ENCODE results near the gene SLC35F1. TPM values are rescaled to one million over a fixed set of nuclear protein-coding genes. Genes with fewer than 3 reads are reported as not detected.

The SLC35F1 gene
- total RNA-seq, 6 donors from 2014 or later = 0.11 to 0.15 (median 0.13) TPM; not detected in 3

DNA sequence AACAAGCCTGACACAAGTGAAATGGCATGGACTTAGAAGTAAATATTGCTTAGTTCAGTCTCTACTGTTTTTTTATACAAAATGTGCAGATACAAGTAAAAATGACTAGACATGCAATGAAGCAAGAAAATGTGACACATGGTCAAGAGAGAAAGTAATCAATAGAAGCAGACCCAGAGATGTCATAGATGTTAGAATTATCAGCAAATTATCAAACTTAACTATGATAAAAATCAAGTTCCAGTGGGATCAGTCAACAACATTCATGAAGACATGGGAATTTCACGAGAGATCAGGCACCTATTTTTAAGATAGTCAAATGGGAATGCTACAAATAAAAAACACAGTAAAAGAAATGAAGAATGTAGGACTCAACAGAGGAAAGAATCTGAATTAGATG is 267.0 kb downstream of the SLC35F1 start:
- DNase-seq = no peak
- H3K9me3 ChIP-seq = peaks cover 0 to 12% (median 7%) of the 10 kb centered on the region in 4 donors
- no peaks in the 10 kb centered on the region for H3K36me3 ChIP-seq
- WGBS, 2 donors = 78 to 79% methylated on average over 1 of the region's 1 CpG
- H3K27ac ChIP-seq = no peak overlapping the region
- H3K4me1 ChIP-seq = no peaks in the 10 kb centered on the region
- no peak overlapping the region for H3K4me3 ChIP-seq
- TF ChIP-seq POLR2AphosphoS5 (IDR thresholded peaks at IDR 0.05) (no peak), POLR2A (IDR thresholded peaks at IDR 0.05) (no peak), EP300 (IDR thresholded peaks at IDR 0.05) (no peak)
- TF ChIP-seq, protein P1, sequence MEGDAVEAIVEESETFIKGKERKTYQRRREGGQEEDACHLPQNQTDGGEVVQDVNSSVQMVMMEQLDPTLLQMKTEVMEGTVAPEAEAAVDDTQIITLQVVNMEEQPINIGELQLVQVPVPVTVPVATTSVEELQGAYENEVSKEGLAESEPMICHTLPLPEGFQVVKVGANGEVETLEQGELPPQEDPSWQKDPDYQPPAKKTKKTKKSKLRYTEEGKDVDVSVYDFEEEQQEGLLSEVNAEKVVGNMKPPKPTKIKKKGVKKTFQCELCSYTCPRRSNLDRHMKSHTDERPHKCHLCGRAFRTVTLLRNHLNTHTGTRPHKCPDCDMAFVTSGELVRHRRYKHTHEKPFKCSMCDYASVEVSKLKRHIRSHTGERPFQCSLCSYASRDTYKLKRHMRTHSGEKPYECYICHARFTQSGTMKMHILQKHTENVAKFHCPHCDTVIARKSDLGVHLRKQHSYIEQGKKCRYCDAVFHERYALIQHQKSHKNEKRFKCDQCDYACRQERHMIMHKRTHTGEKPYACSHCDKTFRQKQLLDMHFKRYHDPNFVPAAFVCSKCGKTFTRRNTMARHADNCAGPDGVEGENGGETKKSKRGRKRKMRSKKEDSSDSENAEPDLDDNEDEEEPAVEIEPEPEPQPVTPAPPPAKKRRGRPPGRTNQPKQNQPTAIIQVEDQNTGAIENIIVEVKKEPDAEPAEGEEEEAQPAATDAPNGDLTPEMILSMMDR (IDR thresholded peaks at IDR 0.05) = no peak
- ATAC-seq (ENCODE audit: low FRiP score in 2 of 2) = no peak
- no peaks in the 10 kb centered on the region for H3K27me3 ChIP-seq

GRCh38 chr6:118177720-118178119 is 270.7 kb downstream of the SLC35F1 start:
- WGBS, 2 donors = 45 to 64% methylated on average over 3 of the region's 3 CpGs
- H3K9me3 ChIP-seq = peaks cover 0 to 12% (median 7%) of the 10 kb centered on the region in 4 donors
- H3K27me3 ChIP-seq = no peaks in the 10 kb centered on the region
- H3K4me1 ChIP-seq = no peaks in the 10 kb centered on the region
- TF ChIP-seq POLR2AphosphoS5 (IDR thresholded peaks at IDR 0.05) = no peak
- TF ChIP-seq POLR2A (IDR thresholded peaks at IDR 0.05) = no peak
- TF ChIP-seq, protein P1 (IDR thresholded peaks at IDR 0.05) = no peak
- no peak for TF ChIP-seq EP300 (IDR thresholded peaks at IDR 0.05)
- DNase-seq = no peak
- H3K27ac ChIP-seq = no peak overlapping the region
- no peaks in the 10 kb centered on the region for H3K36me3 ChIP-seq
- H3K4me3 ChIP-seq = no peak overlapping the region
- no peak for ATAC-seq (ENCODE audit: low FRiP score in 2 of 2)

DNA sequence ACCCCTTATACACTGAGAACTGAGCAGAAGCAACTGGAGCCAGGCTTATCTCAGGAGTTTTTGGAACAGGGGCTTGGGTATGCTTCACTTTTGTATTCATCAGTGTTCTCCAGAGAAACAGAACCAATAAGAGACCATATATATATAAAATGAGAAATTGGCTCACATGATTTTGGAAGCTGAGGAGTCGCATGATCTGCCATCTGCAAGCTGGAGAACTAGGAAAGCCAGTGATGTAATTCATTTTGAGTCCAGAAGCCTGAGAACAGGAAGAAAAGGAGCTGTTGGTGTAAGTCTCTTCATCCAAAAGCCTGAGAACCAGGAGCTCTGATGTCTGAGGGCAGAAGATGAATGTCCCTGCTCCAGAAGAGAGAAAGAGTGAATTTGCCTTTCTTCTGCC is 272.0 kb downstream of the SLC35F1 start:
- 81 to 94% methylated on average over 1 of the region's 1 CpG for WGBS, 2 donors
- TF ChIP-seq POLR2AphosphoS5 (IDR thresholded peaks at IDR 0.05) (no peak), EP300 (IDR thresholded peaks at IDR 0.05) (no peak), POLR2A (IDR thresholded peaks at IDR 0.05) (no peak)
- TF ChIP-seq, protein P1 (IDR thresholded peaks at IDR 0.05) = no peak
- H3K36me3 ChIP-seq = no peaks in the 10 kb centered on the region
- DNase-seq = no peak
- no peak overlapping the region for H3K4me3 ChIP-seq
- H3K27me3 ChIP-seq = no peaks in the 10 kb centered on the region
- H3K4me1 ChIP-seq = no peaks in the 10 kb centered on the region
- no peak for ATAC-seq (ENCODE audit: low FRiP score in 2 of 2)
- no peak overlapping the region for H3K27ac ChIP-seq
- H3K9me3 ChIP-seq = peaks cover 0 to 5% (median 4%) of the 10 kb centered on the region in 4 donors

DNA sequence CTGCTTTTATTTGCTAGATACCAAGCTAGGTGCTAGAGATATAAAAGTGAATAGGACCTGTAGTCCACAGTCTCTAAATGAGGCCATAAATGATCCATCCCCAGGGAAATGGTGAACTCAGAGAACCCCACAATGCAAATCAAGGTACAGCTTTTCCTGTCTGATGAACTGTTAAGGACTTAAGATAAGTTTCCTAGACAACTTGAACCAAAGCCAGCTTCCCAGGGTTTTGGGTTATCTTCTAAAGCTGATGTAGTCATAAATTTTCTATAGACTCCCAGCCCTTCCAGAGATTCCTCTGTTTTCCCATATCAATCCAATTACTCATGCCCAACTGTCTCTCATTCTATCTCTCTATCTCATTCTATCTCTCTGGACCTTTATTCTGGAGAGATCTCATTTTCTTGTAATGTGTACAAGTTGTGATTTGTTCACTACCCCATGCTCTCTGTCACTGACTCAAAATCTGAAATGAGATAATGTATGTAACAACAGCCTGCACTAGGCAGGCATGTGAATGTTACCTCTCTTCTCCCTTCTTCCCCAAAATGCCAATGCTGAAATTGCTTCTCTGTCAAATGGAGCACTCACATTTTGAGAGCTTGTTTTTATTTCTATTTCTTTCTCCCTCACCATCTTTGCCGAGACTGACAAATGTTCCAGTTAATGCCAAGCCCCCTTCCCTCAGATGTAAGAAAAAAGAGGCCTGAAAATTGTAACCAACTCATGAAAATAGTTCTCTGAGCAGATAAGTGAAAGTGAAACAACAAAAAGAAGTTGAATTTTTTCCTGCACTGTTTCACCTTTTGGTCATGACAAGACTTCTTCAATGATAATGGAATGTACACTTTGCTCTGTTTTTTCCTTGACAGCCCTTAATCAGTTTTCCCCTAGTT is 279.9 kb downstream of the SLC35F1 start:
- H3K4me3 ChIP-seq = no peak overlapping the region
- H3K27me3 ChIP-seq = no peaks in the 10 kb centered on the region
- 32 to 45% methylated on average over 1 of the region's 1 CpG for WGBS, 2 donors
- H3K4me1 ChIP-seq = no peaks in the 10 kb centered on the region
- peak overlapping the region in 1 of 4 donors; percentile 1 for H3K27ac ChIP-seq
- TF ChIP-seq, protein P1 (IDR thresholded peaks at IDR 0.05) = no peak
- H3K36me3 ChIP-seq = no peaks in the 10 kb centered on the region
- no peak for ATAC-seq (ENCODE audit: low FRiP score in 2 of 2)
- H3K9me3 ChIP-seq = no peaks in the 10 kb centered on the region
- no peak for DNase-seq

Data from upper lobe of left lung (tissue), 6 donors.